NCI-H1436 (cell line): ENCODE measurements around the gene PGF.
A peak's percentile ranks its signal among the peaks of the same experiment; 100 is the strongest.
"Not testable (repeated sequence)": the region's sequence is repeated elsewhere in the genome, so short reads cannot be mapped to it uniquely, and the experiment has no call there.

Experiments used
- DNase-seq: peaks from one replicate; lab custom pipeline; 2025; lab: John Stamatoyannopoulos, UW

The PGF gene

GRCh38 chr14:74942181-74942580 is 13.2 kb downstream of the PGF start:
- DNase-seq, result peak; percentile 28

GRCh38 chr14:74941676-74942097 is 13.7 kb downstream of the PGF start:
- DNase-seq, result no peak

GRCh38 chr14:74940956-74941565 is 14.3 kb downstream of the PGF start:
- no peak for DNase-seq

- DNase-seq, result no peak
These were observed 16.6 kb downstream of the PGF start for GRCh38 chr14:74938531-74939495.

- DNase-seq, result no peak
These were observed 18.2 kb downstream of the PGF start for GRCh38 chr14:74937171-74937570.

- DNase-seq, result no peak
These were observed 18.7 kb downstream of the PGF start for GRCh38 chr14:74936731-74937130.

- no peak for DNase-seq
These were observed 19.2 kb downstream of the PGF start for GRCh38 chr14:74936151-74936550.

GRCh38 chr14:74935360-74935680 is 20.1 kb downstream of the PGF start:
- no peak for DNase-seq

GRCh38 chr14:74934476-74935359 is 20.7 kb downstream of the PGF start:
- DNase-seq, result no peak

- no peak for DNase-seq
These were observed 21.4 kb downstream of the PGF start for GRCh38 chr14:74934041-74934440.

GRCh38 chr14:74932936-74933335 is 22.5 kb downstream of the PGF start:
- DNase-seq, result not testable (repeated sequence)

- no peak for DNase-seq
These were observed 22.9 kb downstream of the PGF start for GRCh38 chr14:74932401-74932901.

- DNase-seq, result not testable (repeated sequence)
These were observed 23.7 kb downstream of the PGF start for GRCh38 chr14:74931744-74932143.

GRCh38 chr14:74929242-74929641 is 26.2 kb downstream of the PGF start:
- DNase-seq, result no peak

- DNase-seq, result no peak
These were observed 28.2 kb downstream of the PGF start for GRCh38 chr14:74927225-74927624.

GRCh38 chr14:74924061-74924460 is 31.3 kb downstream of the PGF start:
- no peak for DNase-seq

GRCh38 chr14:74922752-74923401 is 32.5 kb downstream of the PGF start, which contains the start of gene RPS6KL1:
TSS of gene RPS6KL1 (minus strand) at chr14:74923260. CDS start at chr14:74921541, 1,719 bp downstream.
- DNase-seq, result peak; percentile 83

GRCh38 chr14:74921987-74922751 is 33.2 kb downstream of the PGF start:
- DNase-seq, result no peak

GRCh38 chr14:74921053-74921620 is 34.3 kb downstream of the PGF start:
- DNase-seq, result no peak

- DNase-seq, result no peak
These were observed 35.1 kb downstream of the PGF start for GRCh38 chr14:74920281-74920680.
